Measurements from ENCODE around the gene MEGF9. TPM values are rescaled to one million over a fixed set of nuclear protein-coding genes. Genes with fewer than 3 reads are reported as not detected.

MEGF9 gene
- total RNA-seq, 2 donors from 2014 or later: 15.3 to 23.8 TPM

- no peak overlapping the region for H3K27ac ChIP-seq
- H3K4me1 ChIP-seq: peaks cover 0 to 25% of the 10 kb centered on the region in 2 donors
- no peak for DNase-seq (ENCODE audit: low spot score)
Observed at GRCh38 chr9:120708526-120709224, 5.6 kb downstream of the MEGF9 start.

GRCh38 chr9:120707170-120707569, 7.1 kb downstream of the MEGF9 start:
- no peaks in the 10 kb centered on the region for H3K9me3 ChIP-seq
- peaks cover 0 to 10% of the 10 kb centered on the region in 2 donors for H3K4me1 ChIP-seq
- no peak for DNase-seq (ENCODE audit: low spot score)
- H3K27me3 ChIP-seq: no peaks in the 10 kb centered on the region
- H3K4me3 ChIP-seq: no peak overlapping the region
- no peak overlapping the region for H3K27ac ChIP-seq
- TF ChIP-seq CTCF (IDR thresholded peaks at IDR 0.05): no peak
- H3K36me3 ChIP-seq: no peaks in the 10 kb centered on the region

More at GRCh38 chr9:120708526-120709224, 5.6 kb downstream of the MEGF9 start:
- Histone ChIP-seq H3K4me3 (no peak overlapping the region), H3K27me3 (no peaks in the 10 kb centered on the region), H3K9me3 (no peaks in the 10 kb centered on the region), H3K36me3 (no peaks in the 10 kb centered on the region)
- TF ChIP-seq CTCF (IDR thresholded peaks at IDR 0.05): no peak

- no peak for TF ChIP-seq CTCF (IDR thresholded peaks at IDR 0.05)
- Histone ChIP-seq H3K4me1 (no peaks in the 10 kb centered on the region), H3K36me3 (no peaks in the 10 kb centered on the region), H3K27ac (no peak overlapping the region), H3K27me3 (no peaks in the 10 kb centered on the region), H3K4me3 (no peak overlapping the region), H3K9me3 (no peaks in the 10 kb centered on the region)
- DNase-seq (ENCODE audit: low spot score): no peak
Observed at GRCh38 chr9:120705174-120705573, 9.1 kb downstream of the MEGF9 start.

- Histone ChIP-seq H3K4me1 (peaks cover 0 to 5% of the 10 kb centered on the region in 2 donors), H3K4me3 (no peak overlapping the region), H3K27me3 (no peaks in the 10 kb centered on the region), H3K27ac (no peak overlapping the region), H3K9me3 (no peaks in the 10 kb centered on the region), H3K36me3 (no peaks in the 10 kb centered on the region)
- no peak for DNase-seq (ENCODE audit: low spot score)
- no peak for TF ChIP-seq CTCF (IDR thresholded peaks at IDR 0.05)
Observed at GRCh38 chr9:120702075-120702474, 12.2 kb downstream of the MEGF9 start.

- Histone ChIP-seq H3K36me3 (no peaks in the 10 kb centered on the region), H3K9me3 (no peaks in the 10 kb centered on the region), H3K4me1 (peaks cover 0 to 5% of the 10 kb centered on the region in 2 donors), H3K27me3 (no peaks in the 10 kb centered on the region), H3K4me3 (no peak overlapping the region), H3K27ac (no peak overlapping the region)
- TF ChIP-seq CTCF (IDR thresholded peaks at IDR 0.05): no peak
- no peak for DNase-seq (ENCODE audit: low spot score)
Observed at GRCh38 chr9:120701248-120701647, 13.0 kb downstream of the MEGF9 start.

- no peaks in the 10 kb centered on the region for H3K9me3 ChIP-seq
- H3K27ac ChIP-seq: no peak overlapping the region
- no peaks in the 10 kb centered on the region for H3K27me3 ChIP-seq
- no peak for DNase-seq (ENCODE audit: low spot score)
- peaks cover 0 to 6% of the 10 kb centered on the region in 2 donors for H3K4me1 ChIP-seq
- TF ChIP-seq CTCF (IDR thresholded peaks at IDR 0.05): no peak
- no peak overlapping the region for H3K4me3 ChIP-seq
- H3K36me3 ChIP-seq: no peaks in the 10 kb centered on the region
Observed at GRCh38 chr9:120698766-120699165, 15.5 kb downstream of the MEGF9 start.
